Umbilical cord (tissue), 1 donor: Measurements from ENCODE around the gene SLC26A8. TPM values are rescaled to one million over a fixed set of nuclear protein-coding genes. Genes with fewer than 3 reads are reported as not detected.

Source experiments
- total RNA-seq: library from RNA; depleted of rRNA; stranded (reverse); fragments of >200 nt; gene quantifications from one replicate; pipeline ENCODE4 v1.2.3, GENCODE V29; 2014; ENCODE audit warnings: low replicate concordance; ENCODE audit not compliant: insufficient read depth

Gene SLC26A8
- total RNA-seq, 1 donor from 2014 or later: 3.1 TPM

Other genes starting within 250 kb of the SLC26A8 start
- not detected for gene CLPSL2, start 248.0 kb downstream of the SLC26A8 start, total RNA-seq
- not detected for gene CLPSL1, start 243.6 kb downstream of the SLC26A8 start, total RNA-seq
- not detected for gene CLPS, start 227.3 kb downstream of the SLC26A8 start, total RNA-seq
- gene LHFPL5, start 219.3 kb downstream of the SLC26A8 start, total RNA-seq: 0.24 TPM
- 55.4 TPM for gene SRPK1, start 103.5 kb downstream of the SLC26A8 start, total RNA-seq
- gene MAPK14, start 3.2 kb upstream of the SLC26A8 start, total RNA-seq: 68.9 TPM
- 19.3 TPM for gene MAPK13, start 105.9 kb upstream of the SLC26A8 start, total RNA-seq
- gene BRPF3, start 172.1 kb upstream of the SLC26A8 start, total RNA-seq: 9.4 TPM
- gene PNPLA1, start 245.4 kb upstream of the SLC26A8 start, total RNA-seq: 1.4 TPM